GM23338 (cell line): ENCODE results near the gene PTPRA. TPM values are rescaled to one million over a fixed set of nuclear protein-coding genes. Genes with fewer than 3 reads are reported as not detected.

ENCODE experiments used
- ATAC-seq: fragments of 200-7000 bp; cut with Tn5 transposase; 3 replicates; pipeline ENCODE4 v1.9.1; 2020
- DNase-seq: peaks from one replicate; pipeline ENCODE4 v3.0.0-alpha.2; 2015; ENCODE audit warnings: low spot score
- H2AFZ ChIP-seq: fragments of 200-600 bp; sonication (generic); 2 replicates; pipeline ENCODE4 v1.8.0; 2016; ENCODE audit warnings: antibody characterized with exemption, mild to moderate bottlenecking, moderate library complexity
- H3F3A ChIP-seq: fragments of 200-600 bp; sonication (generic); replicated peaks from 2 replicates; pipeline ENCODE4 v1.8.0; 2017; ENCODE audit warnings: antibody characterized with exemption, mixed run types, low read depth
- H3K27ac ChIP-seq: fragments of 200-600 bp; sonication (generic); 2 replicates; pipeline ENCODE4 v1.6.1; 2016; ENCODE audit warnings: low read depth
- H3K27me3 ChIP-seq: fragments of 200-600 bp; sonication (generic); 2 replicates; pipeline ENCODE4 v1.8.0; 2016; ENCODE audit warnings: mild to moderate bottlenecking, mixed run types, moderate library complexity; ENCODE audit not compliant: insufficient read depth
- H3K36me3 ChIP-seq: fragments of 200-600 bp; sonication (generic); 2 replicates; pipeline ENCODE4 v1.8.0; 2016; ENCODE audit warnings: mild to moderate bottlenecking; ENCODE audit not compliant: insufficient read depth
- H3K4me1 ChIP-seq: fragments of 200-600 bp; sonication (generic); 2 replicates; pipeline ENCODE4 v1.8.0; 2016; ENCODE audit warnings: mild to moderate bottlenecking, moderate library complexity; ENCODE audit not compliant: insufficient read depth
- H3K4me2 ChIP-seq: fragments of 200-600 bp; sonication (generic); 2 replicates; pipeline ENCODE4 v1.7.1; 2017; ENCODE audit warnings: mixed run types
- H3K4me3 ChIP-seq: fragments of 200-600 bp; sonication (generic); 2 replicates; pipeline ENCODE4 v1.6.1; 2016; ENCODE audit warnings: mixed run types
- H3K79me2 ChIP-seq: fragments of 200-600 bp; sonication (generic); replicated peaks from 2 replicates; pipeline ENCODE4 v1.8.0; 2017; ENCODE audit warnings: mild to moderate bottlenecking; ENCODE audit not compliant: insufficient read depth
- H3K9me2 ChIP-seq: fragments of 200-600 bp; sonication (generic); 2 replicates; pipeline ENCODE4 v1.8.0; 2017; ENCODE audit not compliant: insufficient read depth
- H4K20me1 ChIP-seq: fragments of 200-600 bp; sonication (generic); replicated peaks from 2 replicates; pipeline ENCODE4 v1.8.0; 2017; ENCODE audit warnings: mild to moderate bottlenecking; ENCODE audit not compliant: insufficient read depth
- H3K27ac Mint-ChIP-seq: 2 replicates; pipeline ENCODE4 v1.8.0; 2020; ENCODE audit warnings: inconsistent platforms, mild to moderate bottlenecking, moderate library complexity, mixed read lengths
- H3K27me3 Mint-ChIP-seq: 3 replicates; pipeline ENCODE4 v1.8.0; 2022; ENCODE audit warnings: low read depth, mild to moderate bottlenecking, moderate library complexity, mixed read lengths, inconsistent platforms; ENCODE audit not compliant: insufficient read depth, poor library complexity
- H3K36me3 Mint-ChIP-seq: 3 replicates; pipeline ENCODE4 v1.8.0; 2021; ENCODE audit warnings: low read depth, mild to moderate bottlenecking, inconsistent platforms, moderate library complexity, mixed read lengths
- H3K4me1 Mint-ChIP-seq: 3 replicates; pipeline ENCODE4 v1.8.0; 2020; ENCODE audit warnings: mild to moderate bottlenecking, inconsistent platforms, mixed read lengths
- H3K4me3 Mint-ChIP-seq: 3 replicates; pipeline ENCODE4 v1.8.0; 2021; ENCODE audit warnings: moderate library complexity, mild to moderate bottlenecking, inconsistent platforms, mixed read lengths
- H3K9me3 Mint-ChIP-seq: 3 replicates; pipeline ENCODE4 v1.8.0; 2020; ENCODE audit warnings: moderate library complexity, mild to moderate bottlenecking, inconsistent platforms, mixed read lengths
- CREB1 ChIP-seq: fragments of 250-450 bp; sonication (Bioruptor Pico); IDR thresholded peaks from 2 replicates; pipeline ENCODE4 v1.5.0; 2020; ENCODE audit warnings: low read depth, mild to moderate bottlenecking, moderate library complexity
- EZH2 ChIP-seq: fragments of 200-600 bp; sonication (generic); IDR thresholded peaks from one replicate; pipeline ENCODE4 v1.8.0; 2017; ENCODE audit warnings: antibody characterized with exemption, mild to moderate bottlenecking, low read depth; ENCODE audit not compliant: unreplicated experiment
- EZH2phosphoT487 ChIP-seq: fragments of 200-600 bp; sonication (generic); IDR thresholded peaks from one replicate; pipeline ENCODE4 v1.8.1; 2018; ENCODE audit warnings: antibody characterized with exemption; ENCODE audit not compliant: unreplicated experiment
- JUNB ChIP-seq: IDR thresholded peaks from one replicate; pipeline ENCODE4 v1.6.1; 2016; ENCODE audit warnings: antibody characterized with exemption; ENCODE audit not compliant: unreplicated experiment
- NANOG ChIP-seq: IDR thresholded peaks from 2 replicates; pipeline ENCODE4 v1.6.1; 2016; ENCODE audit warnings: antibody characterized with exemption, borderline replicate concordance
- POLR2AphosphoS5 ChIP-seq: IDR thresholded peaks from 2 replicates; pipeline ENCODE4 v1.6.1; 2016; ENCODE audit warnings: antibody characterized with exemption, low read depth
- REST ChIP-seq: IDR thresholded peaks from one replicate; pipeline ENCODE4 v1.6.1; 2018; ENCODE audit warnings: antibody characterized with exemption; ENCODE audit not compliant: unreplicated experiment
- STAT1 ChIP-seq: IDR thresholded peaks from one replicate; pipeline ENCODE4 v1.6.1; 2016; ENCODE audit warnings: antibody characterized with exemption; ENCODE audit not compliant: unreplicated experiment
- ZNF114 ChIP-seq: fragments of 250-450 bp; sonication (Bioruptor Pico); IDR thresholded peaks from 2 replicates; pipeline ENCODE4 v1.5.0; 2020; ENCODE audit warnings: mild to moderate bottlenecking, moderate library complexity
- ZNF331 ChIP-seq: fragments of 250-450 bp; sonication (Bioruptor Pico); IDR thresholded peaks from 2 replicates; pipeline ENCODE4 v1.5.0; 2020; ENCODE audit warnings: low read depth, mild to moderate bottlenecking, moderate library complexity
- ZNF462 ChIP-seq: fragments of 250-450 bp; sonication (Bioruptor Pico); IDR thresholded peaks from 2 replicates; pipeline ENCODE4 v1.5.0; 2020; ENCODE audit warnings: mild to moderate bottlenecking, moderate library complexity
- polyA plus RNA-seq: library from polyadenylated mRNA; unstranded; fragments of >200 nt; fragmentation: Nextera tagmentation; extraction: Ambion mirVana; gene quantifications from 2 replicates; pipeline ENCODE4 v1.2.1, GENCODE V29; 2016
- total RNA-seq: library from RNA; depleted of rRNA; stranded (reverse); fragments of >200 nt; shearing (Covaris generic); gene quantifications from 2 replicates; pipeline ENCODE4 v1.2.3, GENCODE V29; 2014
- TF ChIP-seq, protein P1 (sequence below): IDR thresholded peaks from 2 replicates; pipeline ENCODE4 v1.6.1; 2016; ENCODE audit warnings: antibody characterized with exemption
- TF ChIP-seq, protein P2 (sequence below), 2 experiments: fragments of 200-600 bp in 1 of 2; sonication (generic) in 1 of 2; conservative IDR thresholded peaks; 2 replicates each; pipeline versions ENCODE4 v1.5.1 to v1.6.1; 2016 to 2017; ENCODE audit warnings: antibody characterized with exemption in 2 of 2, low read depth in 2 of 2, mild to moderate bottlenecking in 2 of 2, moderate library complexity in 1 of 2

PTPRA gene
- total and polyA plus RNA-seq, 2 experiments from 2014 or later: 37.8 to 39.3 TPM

GRCh38 chr20:2984028-2984501, 110.8 kb downstream of the PTPRA start:
- Histone ChIP-seq H3K4me3 (no peak overlapping the region), H3K36me3 (peaks cover 16% of the 10 kb centered on the region; the same call in 1 of the 2 replicates), H3K4me1 (no peaks in the 10 kb centered on the region), H3K27ac (no peak overlapping the region), H3K4me2 (no peak overlapping the region), H3K79me2 (peaks cover 6% of the 10 kb centered on the region), H3K9me2 (no peaks in the 10 kb centered on the region), H2AFZ (no peak overlapping the region), H3K27me3 (no peaks in the 10 kb centered on the region), H4K20me1 (peaks cover 13% of the 10 kb centered on the region), H3F3A (no peaks in the 10 kb centered on the region)
- H3K4me1 Mint-ChIP-seq: no peaks in the 10 kb centered on the region
- H3K4me3 Mint-ChIP-seq: no peak overlapping the region
- H3K27me3 Mint-ChIP-seq: no peaks in the 10 kb centered on the region
- H3K36me3 Mint-ChIP-seq: peaks cover 14% of the 10 kb centered on the region
- no peaks in the 10 kb centered on the region for H3K9me3 Mint-ChIP-seq
- H3K27ac Mint-ChIP-seq: no peak overlapping the region
- DNase-seq (no peak), ATAC-seq (no peak)
- TF ChIP-seq, protein P1, sequence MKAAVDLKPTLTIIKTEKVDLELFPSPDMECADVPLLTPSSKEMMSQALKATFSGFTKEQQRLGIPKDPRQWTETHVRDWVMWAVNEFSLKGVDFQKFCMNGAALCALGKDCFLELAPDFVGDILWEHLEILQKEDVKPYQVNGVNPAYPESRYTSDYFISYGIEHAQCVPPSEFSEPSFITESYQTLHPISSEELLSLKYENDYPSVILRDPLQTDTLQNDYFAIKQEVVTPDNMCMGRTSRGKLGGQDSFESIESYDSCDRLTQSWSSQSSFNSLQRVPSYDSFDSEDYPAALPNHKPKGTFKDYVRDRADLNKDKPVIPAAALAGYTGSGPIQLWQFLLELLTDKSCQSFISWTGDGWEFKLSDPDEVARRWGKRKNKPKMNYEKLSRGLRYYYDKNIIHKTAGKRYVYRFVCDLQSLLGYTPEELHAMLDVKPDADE: no peak
- no peak for TF ChIP-seq STAT1
- TF ChIP-seq EZH2phosphoT487: no peak
- no peak for TF ChIP-seq CREB1 (CRISPR knock-in tag)
- TF ChIP-seq, protein P2, sequence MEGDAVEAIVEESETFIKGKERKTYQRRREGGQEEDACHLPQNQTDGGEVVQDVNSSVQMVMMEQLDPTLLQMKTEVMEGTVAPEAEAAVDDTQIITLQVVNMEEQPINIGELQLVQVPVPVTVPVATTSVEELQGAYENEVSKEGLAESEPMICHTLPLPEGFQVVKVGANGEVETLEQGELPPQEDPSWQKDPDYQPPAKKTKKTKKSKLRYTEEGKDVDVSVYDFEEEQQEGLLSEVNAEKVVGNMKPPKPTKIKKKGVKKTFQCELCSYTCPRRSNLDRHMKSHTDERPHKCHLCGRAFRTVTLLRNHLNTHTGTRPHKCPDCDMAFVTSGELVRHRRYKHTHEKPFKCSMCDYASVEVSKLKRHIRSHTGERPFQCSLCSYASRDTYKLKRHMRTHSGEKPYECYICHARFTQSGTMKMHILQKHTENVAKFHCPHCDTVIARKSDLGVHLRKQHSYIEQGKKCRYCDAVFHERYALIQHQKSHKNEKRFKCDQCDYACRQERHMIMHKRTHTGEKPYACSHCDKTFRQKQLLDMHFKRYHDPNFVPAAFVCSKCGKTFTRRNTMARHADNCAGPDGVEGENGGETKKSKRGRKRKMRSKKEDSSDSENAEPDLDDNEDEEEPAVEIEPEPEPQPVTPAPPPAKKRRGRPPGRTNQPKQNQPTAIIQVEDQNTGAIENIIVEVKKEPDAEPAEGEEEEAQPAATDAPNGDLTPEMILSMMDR (conservative IDR thresholded peaks at IDR 0.05; ENCODE audit: low read depth in 2 of 2): no peak
- no peak for TF ChIP-seq EZH2
- no peak for TF ChIP-seq JUNB
- no peak for TF ChIP-seq ZNF114 (CRISPR knock-in tag)
- no peak for TF ChIP-seq NANOG
- no peak for TF ChIP-seq ZNF462 (CRISPR knock-in tag)
- no peak for TF ChIP-seq ZNF331 (CRISPR knock-in tag)
- no peak for TF ChIP-seq REST
- TF ChIP-seq POLR2AphosphoS5: no peak
